GF-D8 (cell line): ENCODE results near the gene EFCAB3.
"Not testable (repeated sequence)": the region's sequence is repeated elsewhere in the genome, so short reads cannot be mapped to it uniquely, and the experiment has no call there.

Experiments used
- DNase-seq: peaks from one replicate; lab custom pipeline; 2025; lab: John Stamatoyannopoulos, UW

Gene EFCAB3

DNA sequence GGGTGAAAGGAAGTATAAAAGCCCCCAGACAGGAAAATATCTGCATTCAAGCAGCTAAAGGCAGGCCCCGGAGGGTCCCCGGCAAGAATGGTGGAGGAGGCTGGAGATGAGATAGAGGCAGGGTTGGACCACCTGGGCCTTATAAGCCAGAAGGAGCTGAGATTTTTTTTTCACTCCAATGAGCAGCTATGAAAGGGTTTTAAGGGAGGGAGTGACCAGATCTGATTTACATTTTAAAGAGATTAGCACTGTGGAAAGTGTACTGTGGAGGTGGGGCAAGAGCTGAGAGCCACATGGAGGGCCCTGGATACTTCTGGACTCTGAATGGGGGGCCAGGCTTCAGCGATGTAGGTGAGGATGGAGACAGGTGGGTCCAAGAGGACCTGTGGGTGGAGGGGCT is 84.1 kb downstream of the EFCAB3 start:
- not testable (repeated sequence) for DNase-seq

DNA sequence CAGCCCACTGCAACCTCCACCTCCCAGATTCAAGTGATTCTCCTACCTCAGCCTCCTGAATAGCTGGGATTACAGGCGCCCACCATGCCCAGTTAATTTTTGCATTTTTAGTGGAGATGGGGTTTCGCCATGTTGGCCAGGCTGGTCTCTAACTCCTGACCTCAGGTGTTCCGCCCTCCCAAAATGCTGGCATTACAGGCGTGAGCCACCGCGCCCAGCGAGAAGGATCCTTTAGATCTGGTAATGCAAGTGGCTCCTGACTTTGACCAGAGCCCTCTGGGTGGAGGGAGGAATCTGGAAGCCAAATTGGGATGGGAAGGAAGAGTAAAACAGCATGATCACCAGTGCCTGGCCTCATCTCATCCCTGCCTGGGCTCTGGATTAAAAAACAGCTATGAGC is 84.9 kb downstream of the EFCAB3 start:
- not testable (repeated sequence) for DNase-seq
